HepG2 (cell line): Measurements from ENCODE around the gene UCHL3. TPM values are rescaled to one million over a fixed set of nuclear protein-coding genes. Genes with fewer than 3 reads are reported as not detected.

Source experiments
- ATAC-seq: fragments of 200-7000 bp; cut with Tn5 transposase; 3 replicates; pipeline ENCODE4 v1.9.1; 2020; ENCODE audit warnings: mild to moderate bottlenecking, moderate library complexity
- BruUV-seq: library from RNA; stranded (reverse); fragments of 400-500 nt; replicated peaks from 2 replicates; lab custom pipeline; 2021; lab: Mats Ljungman, UMichigan
- CTCF ChIA-PET: fragments of 300-600 bp; formaldehyde crosslinking; extraction: SDS; loops from one replicate; lab custom pipeline; 2021; ENCODE audit warnings: low total read pairs, inconsistent platforms, low intra/inter-chr PET ratio; lab: Yijun Ruan, JAX
- POLR2A ChIA-PET: fragments of 350-600 bp; sonication (Branson Sonifier 250); formaldehyde crosslinking; loops from one replicate; lab custom pipeline; 2020; ENCODE audit warnings: antibody characterized with exemption, inconsistent platforms; lab: Yijun Ruan, JAX
- DNase-seq: peaks from one replicate; pipeline ENCODE4 v3.0.0-alpha.2; 2015; ENCODE audit warnings: low spot score
- FAIRE-seq: peaks from 3 replicates; lab custom pipeline; 2011; peaks lifted over from hg19 to GRCh38; lab: Jason Lieb, UNC
- H2AFZ ChIP-seq: one replicate; pipeline ENCODE4 v1.6.1; 2011; ENCODE audit warnings: low read length, inconsistent platforms
- H3K27ac ChIP-seq: fragments of 300-600 bp; 3 replicates; pipeline ENCODE4 v1.8.0; 2011; ENCODE audit warnings: mixed run types, mild to moderate bottlenecking, mixed read lengths, low read length, inconsistent platforms; ENCODE audit not compliant: insufficient read depth; ENCODE audit errors: extremely low read length
- H3K27me3 ChIP-seq, 2 experiments: fragments of 200-600 bp in 1 of 2; 2 replicates in 1 of 2; 3 replicates in 1 of 2; pipeline versions ENCODE4 v1.6.0 to v1.8.0; 2011; ENCODE audit warnings: low read length in 2 of 2, mild to moderate bottlenecking in 2 of 2, moderate library complexity in 2 of 2, inconsistent platforms in 1 of 2; ENCODE audit not compliant: insufficient read depth in 2 of 2, control insufficient read depth in 1 of 2
- H3K36me3 ChIP-seq, 2 experiments: fragments of 200-600 bp in 1 of 2; replicated peaks in 1 of 2; 2 replicates in 1 of 2; 3 replicates in 1 of 2; pipeline versions ENCODE4 v1.5.1 to v1.8.0; 2011; ENCODE audit warnings: low read length in 2 of 2, inconsistent platforms in 1 of 2; ENCODE audit not compliant: insufficient read depth in 2 of 2, control insufficient read depth in 1 of 2
- H3K4me1 ChIP-seq: 2 replicates; pipeline ENCODE4 v1.5.1; 2012; ENCODE audit warnings: low read length, inconsistent platforms; ENCODE audit not compliant: insufficient read depth
- H3K4me2 ChIP-seq: 2 replicates; pipeline ENCODE4 v1.6.0; 2011; ENCODE audit warnings: low read depth, low read length, inconsistent platforms
- H3K4me3 ChIP-seq, 3 experiments: fragments of 200-600 bp in 1 of 3; sonication (generic), shearing (Covaris generic) in 1 of 3; replicated peaks in 1 of 3; 2 replicates each; pipeline ENCODE4 v1.5.1; 2011 to 2016; ENCODE audit warnings: low read length in 3 of 3, inconsistent platforms in 2 of 3, low read depth in 2 of 3, mild to moderate bottlenecking in 2 of 3, control low read depth in 1 of 3, mixed read lengths in 1 of 3; ENCODE audit not compliant: insufficient read depth in 1 of 3
- H3K79me2 ChIP-seq: one replicate; pipeline ENCODE4 v1.6.1; 2011; ENCODE audit warnings: low read length, inconsistent platforms; ENCODE audit not compliant: insufficient read depth
- H3K9ac ChIP-seq: 2 replicates; pipeline ENCODE4 v1.6.0; 2011; ENCODE audit warnings: mild to moderate bottlenecking, low read depth, low read length, inconsistent platforms; ENCODE audit not compliant: insufficient read depth
- H3K9me3 ChIP-seq: 2 replicates; pipeline ENCODE4 v1.5.1; 2012; ENCODE audit warnings: mild to moderate bottlenecking, low read length
- H4K20me1 ChIP-seq: 2 replicates; pipeline ENCODE4 v1.6.0; 2011; ENCODE audit warnings: inconsistent platforms, mild to moderate bottlenecking, low read length, moderate library complexity; ENCODE audit not compliant: insufficient read depth
- KDM1A ChIP-seq: IDR thresholded peaks from 2 replicates; pipeline ENCODE4 v1.6.1; 2016; ENCODE audit warnings: missing compliant biosample characterization
- SOX5 ChIP-seq: IDR thresholded peaks from 2 replicates; pipeline ENCODE4 v1.6.1; 2016; ENCODE audit warnings: borderline replicate concordance
- U2AF2 ChIP-seq: fragments of 200-400 bp; formaldehyde crosslinking; IDR thresholded peaks from 2 replicates; pipeline ENCODE4 v1.6.1; 2017; ENCODE audit warnings: low read depth, mild to moderate bottlenecking, low read length
- ZNF225 ChIP-seq: sonication (generic); formaldehyde crosslinking; IDR thresholded peaks from 2 replicates; pipeline ENCODE4 v1.4.0; 2020; ENCODE audit warnings: mild to moderate bottlenecking, missing genetic modification reagents
- ZNF709 ChIP-seq: sonication (generic); formaldehyde crosslinking; IDR thresholded peaks from 2 replicates; pipeline ENCODE4 v1.5.0; 2020; ENCODE audit warnings: mild to moderate bottlenecking, missing genetic modification reagents
- ZNF772 ChIP-seq: sonication (generic); formaldehyde crosslinking; IDR thresholded peaks from 2 replicates; pipeline ENCODE4 v1.5.0; 2020; ENCODE audit warnings: mild to moderate bottlenecking, missing genetic modification reagents
- WGBS: methylation state at CpG from one replicate; pipeline ENCODE4 v1.1.6; 2017; ENCODE audit warnings: low lambda C conversion rate; 5-methylcytosine and 5-hydroxymethylcytosine counted together
- in situ Hi-C: cut with HindIII; loops from 2 replicates; pipeline ENCODE4 v1.10.0; 2017; ENCODE audit warnings: low pct_unique_long_range_greater_than_20kb; ENCODE audit not compliant: extremely low pct_ligation_motif_present
- intact Hi-C: fragments of 100-400 bp; cut with micrococcal nuclease; formaldehyde crosslinking; loops from one replicate; pipeline ENCODE4 v1.10.0; 2022; ENCODE audit not compliant: unreplicated experiment
- polyA plus RNA-seq, 8 experiments: library from polyadenylated mRNA; depleted of rRNA in 3 of 8; stranded (reverse) in 7 of 8; unstranded in 1 of 8; fragments of >200 nt; fragmentation: Illumina TruSeq in 4 of 8; extraction: Trizol in 4 of 8; gene quantifications; 2 replicates each; pipeline versions ENCODE4 v1.2.1 to v1.2.3, GENCODE V29; 2011 to 2016; ENCODE audit warnings: low read depth in 4 of 8, missing spikeins in 1 of 8, mixed read lengths in 1 of 8; ENCODE audit not compliant: insufficient read depth in 1 of 8
- total RNA-seq, 5 experiments: library from RNA; depleted of rRNA; stranded (reverse); fragments of >200 nt; fragmentation: Illumina TruSeq; extraction: Trizol; gene quantifications; 2 replicates each; pipeline ENCODE4 v1.2.3, GENCODE V29; 2016; ENCODE audit warnings: low read depth in 1 of 5
- TF ChIP-seq, protein P1 (sequence below): sonication (generic); formaldehyde crosslinking; IDR thresholded peaks from 2 replicates; pipeline ENCODE4 v1.8.1; 2023; ENCODE audit warnings: mild to moderate bottlenecking, missing genetic modification reagents
- TF ChIP-seq, protein P2 (sequence below): sonication (generic); formaldehyde crosslinking; IDR thresholded peaks from 2 replicates; pipeline ENCODE4; 2020; ENCODE audit warnings: missing genetic modification reagents, mild to moderate bottlenecking, borderline replicate concordance

UCHL3 gene
- total and polyA plus RNA-seq, 2 of the 13 experiments (the other 11 are each of a cell fraction or from before 2014, with no cell fraction given), result 36.2 to 93.3 TPM

DNA sequence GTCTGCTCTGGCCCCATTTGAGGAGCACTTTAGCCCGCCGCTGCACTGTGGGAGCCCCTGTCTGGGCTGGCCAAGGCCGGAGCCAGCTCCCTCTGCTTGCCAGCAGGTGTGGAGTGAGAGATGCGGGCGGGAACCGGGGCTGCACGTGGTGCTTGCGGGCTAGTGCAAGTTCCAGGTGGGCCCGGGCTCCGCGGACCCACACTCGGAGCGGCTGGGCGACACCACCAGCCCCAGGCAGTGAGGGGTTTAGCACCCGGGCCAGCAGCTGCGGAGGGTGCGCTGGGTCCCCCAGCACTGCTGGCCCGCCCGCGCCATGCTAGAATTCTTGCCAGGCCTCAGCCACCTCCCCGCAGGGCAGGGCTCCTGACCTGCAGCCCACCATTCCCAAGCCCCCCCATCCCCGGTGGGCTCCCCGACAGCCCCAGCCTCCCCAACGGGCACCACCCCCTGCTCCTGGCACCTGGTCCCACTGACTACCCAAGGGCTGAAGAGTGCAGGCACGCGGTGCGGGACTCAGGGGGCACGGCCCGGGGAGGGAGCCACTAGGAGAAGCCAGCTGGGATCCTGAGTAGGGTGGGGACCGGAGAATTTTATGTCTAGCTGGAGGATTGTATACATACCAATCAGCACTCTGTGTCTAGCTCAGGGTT is 31.0 kb upstream of the UCHL3 start (continued):
- TF ChIP-seq U2AF2 (no peak), KDM1A (CRISPR knock-in tag) (no peak)

DNA sequence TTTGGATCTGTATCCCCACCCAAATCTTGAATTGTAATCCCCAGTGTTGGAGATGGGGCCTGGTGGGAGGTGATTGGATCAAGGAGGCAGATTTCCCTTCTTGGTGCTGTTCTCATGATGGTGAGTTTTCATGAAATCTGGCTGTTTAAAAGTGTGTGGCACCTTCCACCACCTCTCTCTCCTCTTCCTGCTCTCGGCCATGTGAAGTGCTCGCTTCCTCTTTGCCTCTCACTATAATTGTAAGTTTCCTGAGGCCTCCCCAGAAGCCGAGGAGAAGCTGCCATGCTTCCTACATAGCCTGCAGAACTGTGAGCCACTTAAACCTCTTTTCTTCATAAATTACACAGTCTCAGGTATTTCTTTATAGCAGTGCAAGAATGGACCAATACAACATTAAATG is 27.6 kb upstream of the UCHL3 start:
- H3K4me2 ChIP-seq, result no peak overlapping the region
- H3K27me3 ChIP-seq, result no peaks in the 10 kb centered on the region
- no peak overlapping the region for H3K27ac ChIP-seq
- FAIRE-seq, result no peak
- no peaks in the 10 kb centered on the region for H4K20me1 ChIP-seq
- no peaks in the 10 kb centered on the region for H3K79me2 ChIP-seq
- TF ChIP-seq, protein P1, sequence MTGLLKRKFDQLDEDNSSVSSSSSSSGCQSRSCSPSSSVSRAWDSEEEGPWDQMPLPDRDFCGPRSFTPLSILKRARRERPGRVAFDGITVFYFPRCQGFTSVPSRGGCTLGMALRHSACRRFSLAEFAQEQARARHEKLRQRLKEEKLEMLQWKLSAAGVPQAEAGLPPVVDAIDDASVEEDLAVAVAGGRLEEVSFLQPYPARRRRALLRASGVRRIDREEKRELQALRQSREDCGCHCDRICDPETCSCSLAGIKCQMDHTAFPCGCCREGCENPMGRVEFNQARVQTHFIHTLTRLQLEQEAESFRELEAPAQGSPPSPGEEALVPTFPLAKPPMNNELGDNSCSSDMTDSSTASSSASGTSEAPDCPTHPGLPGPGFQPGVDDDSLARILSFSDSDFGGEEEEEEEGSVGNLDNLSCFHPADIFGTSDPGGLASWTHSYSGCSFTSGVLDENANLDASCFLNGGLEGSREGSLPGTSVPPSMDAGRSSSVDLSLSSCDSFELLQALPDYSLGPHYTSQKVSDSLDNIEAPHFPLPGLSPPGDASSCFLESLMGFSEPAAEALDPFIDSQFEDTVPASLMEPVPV (CRISPR knock-in tag), result no peak
- TF ChIP-seq ZNF225 (no peak), ZNF772 (CRISPR knock-in tag) (no peak), SOX5 (CRISPR knock-in tag) (no peak), ZNF709 (CRISPR knock-in tag) (no peak)
- TF ChIP-seq, protein P2, sequence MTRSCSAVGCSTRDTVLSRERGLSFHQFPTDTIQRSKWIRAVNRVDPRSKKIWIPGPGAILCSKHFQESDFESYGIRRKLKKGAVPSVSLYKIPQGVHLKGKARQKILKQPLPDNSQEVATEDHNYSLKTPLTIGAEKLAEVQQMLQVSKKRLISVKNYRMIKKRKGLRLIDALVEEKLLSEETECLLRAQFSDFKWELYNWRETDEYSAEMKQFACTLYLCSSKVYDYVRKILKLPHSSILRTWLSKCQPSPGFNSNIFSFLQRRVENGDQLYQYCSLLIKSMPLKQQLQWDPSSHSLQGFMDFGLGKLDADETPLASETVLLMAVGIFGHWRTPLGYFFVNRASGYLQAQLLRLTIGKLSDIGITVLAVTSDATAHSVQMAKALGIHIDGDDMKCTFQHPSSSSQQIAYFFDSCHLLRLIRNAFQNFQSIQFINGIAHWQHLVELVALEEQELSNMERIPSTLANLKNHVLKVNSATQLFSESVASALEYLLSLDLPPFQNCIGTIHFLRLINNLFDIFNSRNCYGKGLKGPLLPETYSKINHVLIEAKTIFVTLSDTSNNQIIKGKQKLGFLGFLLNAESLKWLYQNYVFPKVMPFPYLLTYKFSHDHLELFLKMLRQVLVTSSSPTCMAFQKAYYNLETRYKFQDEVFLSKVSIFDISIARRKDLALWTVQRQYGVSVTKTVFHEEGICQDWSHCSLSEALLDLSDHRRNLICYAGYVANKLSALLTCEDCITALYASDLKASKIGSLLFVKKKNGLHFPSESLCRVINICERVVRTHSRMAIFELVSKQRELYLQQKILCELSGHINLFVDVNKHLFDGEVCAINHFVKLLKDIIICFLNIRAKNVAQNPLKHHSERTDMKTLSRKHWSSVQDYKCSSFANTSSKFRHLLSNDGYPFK (CRISPR knock-in tag), result no peak
- WGBS, result 43% methylated on average over 3 of the region's 3 CpGs
- H3K9me3 ChIP-seq, result no peaks in the 10 kb centered on the region
- BruUV-seq, result no TSS peak
- ChIA-PET CTCF (no interaction called here), POLR2A (no interaction called here)
- H3K4me1 ChIP-seq, result no peaks in the 10 kb centered on the region
- peaks cover 0 to 6% of the 10 kb centered on the region in 2 experiments; a peak in 1 of 5 replicates for H3K36me3 ChIP-seq
- in situ Hi-C loops (no loop called here), intact Hi-C loops (no loop called here)
- no peak overlapping the region for H2AFZ ChIP-seq
- H3K4me3 ChIP-seq, result no peak overlapping the region
- no peak overlapping the region for H3K9ac ChIP-seq
- no peak for ATAC-seq
- no peak for DNase-seq
